Cardiac muscle cell (in vitro differentiated cells and primary cell): ENCODE measurements around the gene DACT1. TPM values are rescaled to one million over a fixed set of nuclear protein-coding genes. Genes with fewer than 3 reads are reported as not detected.

Experiments used
- DNase-seq, 2 donors: peaks; one replicate each; pipeline versions ENCODE4 v3.0.0 to v3.0.0-alpha.2; 2010 to 2017; ENCODE audit warnings: low read depth in 1 of 2, low spot score in 1 of 2
- H3K27ac ChIP-seq: fragments of 200-600 bp; sonication (generic); 2 replicates; pipeline ENCODE4 v1.5.1; 2016
- H3K27me3 ChIP-seq: fragments of 200-600 bp; sonication (generic); 2 replicates; pipeline ENCODE4 v1.6.0; 2016; ENCODE audit warnings: control low read depth
- H3K36me3 ChIP-seq: fragments of 200-600 bp; sonication (generic); 2 replicates; pipeline ENCODE4 v1.5.1; 2016; ENCODE audit warnings: control low read depth
- H3K4me1 ChIP-seq: fragments of 200-600 bp; sonication (generic); 2 replicates; pipeline ENCODE4 v1.8.1; 2017; ENCODE audit warnings: low read depth, mild to moderate bottlenecking, mixed run types
- H3K4me3 ChIP-seq: fragments of 200-600 bp; sonication (generic); 2 replicates; pipeline ENCODE4 v1.5.1; 2016; ENCODE audit warnings: mild to moderate bottlenecking
- H3K9me3 ChIP-seq: fragments of 200-600 bp; sonication (generic); 2 replicates; pipeline ENCODE4 v1.5.1; 2017; ENCODE audit warnings: low read depth, mild to moderate bottlenecking, control low read depth
- polyA plus RNA-seq: library from polyadenylated mRNA; unstranded; fragments of >200 nt; fragmentation: Nextera tagmentation; extraction: Ambion mirVana; gene quantifications from 2 replicates; pipeline ENCODE4 v1.2.1, GENCODE V29; 2016
- total RNA-seq: library from RNA; depleted of rRNA; stranded (reverse); fragments of >200 nt; gene quantifications from 2 replicates; pipeline ENCODE4 v1.2.3, GENCODE V29; 2016
- TF ChIP-seq, protein P1 (sequence below): IDR thresholded peaks from 2 replicates; pipeline ENCODE4 v1.5.1; 2012; ENCODE audit warnings: low read depth, mild to moderate bottlenecking, low read length

DACT1 gene
- total and polyA plus RNA-seq, 2 experiments from 2014 or later: 197 to 324 TPM

GRCh38 chr14:58662759-58663158, 25.0 kb downstream of the DACT1 start:
- TF ChIP-seq, protein P1, sequence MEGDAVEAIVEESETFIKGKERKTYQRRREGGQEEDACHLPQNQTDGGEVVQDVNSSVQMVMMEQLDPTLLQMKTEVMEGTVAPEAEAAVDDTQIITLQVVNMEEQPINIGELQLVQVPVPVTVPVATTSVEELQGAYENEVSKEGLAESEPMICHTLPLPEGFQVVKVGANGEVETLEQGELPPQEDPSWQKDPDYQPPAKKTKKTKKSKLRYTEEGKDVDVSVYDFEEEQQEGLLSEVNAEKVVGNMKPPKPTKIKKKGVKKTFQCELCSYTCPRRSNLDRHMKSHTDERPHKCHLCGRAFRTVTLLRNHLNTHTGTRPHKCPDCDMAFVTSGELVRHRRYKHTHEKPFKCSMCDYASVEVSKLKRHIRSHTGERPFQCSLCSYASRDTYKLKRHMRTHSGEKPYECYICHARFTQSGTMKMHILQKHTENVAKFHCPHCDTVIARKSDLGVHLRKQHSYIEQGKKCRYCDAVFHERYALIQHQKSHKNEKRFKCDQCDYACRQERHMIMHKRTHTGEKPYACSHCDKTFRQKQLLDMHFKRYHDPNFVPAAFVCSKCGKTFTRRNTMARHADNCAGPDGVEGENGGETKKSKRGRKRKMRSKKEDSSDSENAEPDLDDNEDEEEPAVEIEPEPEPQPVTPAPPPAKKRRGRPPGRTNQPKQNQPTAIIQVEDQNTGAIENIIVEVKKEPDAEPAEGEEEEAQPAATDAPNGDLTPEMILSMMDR: no peak
- Histone ChIP-seq H3K9me3 (no peaks in the 10 kb centered on the region), H3K27ac (peak overlapping the region; percentile 93), H3K27me3 (no peaks in the 10 kb centered on the region), H3K36me3 (no peaks in the 10 kb centered on the region), H3K4me1 (peaks cover 59% of the 10 kb centered on the region), H3K4me3 (no peak overlapping the region)
- no peak for DNase-seq

GRCh38 chr14:58663494-58664111, 25.8 kb downstream of the DACT1 start:
- peak; percentile 37 to 77 for DNase-seq
- H3K9me3 ChIP-seq: no peaks in the 10 kb centered on the region
- peak overlapping the region; percentile 93 for H3K27ac ChIP-seq
- H3K36me3 ChIP-seq: no peaks in the 10 kb centered on the region
- peaks cover 66% of the 10 kb centered on the region for H3K4me1 ChIP-seq
- no peak overlapping the region for H3K4me3 ChIP-seq
- no peaks in the 10 kb centered on the region for H3K27me3 ChIP-seq
- TF ChIP-seq, protein P1: no peak

DNA sequence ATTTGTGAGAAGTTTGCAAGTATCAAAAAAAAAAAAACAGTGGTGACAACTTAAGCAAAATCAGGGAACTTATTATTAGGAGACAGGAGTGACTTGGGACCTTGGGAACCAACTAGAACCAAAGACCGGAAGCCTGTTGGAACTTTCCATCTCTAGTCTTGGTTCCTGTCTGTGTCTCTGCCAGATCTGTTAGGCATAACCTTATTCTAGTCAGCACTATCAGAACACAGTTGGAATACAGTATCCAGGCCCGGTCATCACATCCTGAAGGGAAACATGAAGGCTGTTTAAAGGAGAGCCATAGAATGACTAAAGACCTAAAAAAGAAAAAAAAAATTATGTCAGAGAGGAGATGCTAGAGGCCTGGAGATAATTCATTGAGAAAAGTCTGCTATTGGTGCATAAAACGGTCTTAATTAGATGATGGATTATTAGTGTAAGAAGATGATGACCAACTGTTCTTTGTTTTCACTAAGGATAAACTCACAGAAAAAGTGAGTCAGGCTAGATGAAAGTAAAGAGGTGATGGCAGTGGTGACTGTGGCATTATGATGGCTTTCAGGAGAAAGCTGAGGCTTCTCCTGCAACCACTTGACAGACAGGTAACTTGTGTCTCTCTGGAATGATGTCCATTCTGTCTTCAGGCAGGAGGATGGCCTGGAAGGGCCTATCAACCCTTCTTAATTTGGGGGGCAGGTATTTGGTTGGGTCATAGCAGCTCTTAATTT, 28.2 kb downstream of the DACT1 start:
- H3K4me1 ChIP-seq: peaks cover 84% of the 10 kb centered on the region
- TF ChIP-seq, protein P1: no peak
- H3K9me3 ChIP-seq: no peaks in the 10 kb centered on the region
- peak in 1 of 2 donors; percentile 6 for DNase-seq
- no peaks in the 10 kb centered on the region for H3K27me3 ChIP-seq
- H3K27ac ChIP-seq: peak overlapping the region; percentile 97
- H3K36me3 ChIP-seq: no peaks in the 10 kb centered on the region
- H3K4me3 ChIP-seq: no peak overlapping the region

GRCh38 chr14:58666737-58667136, 29.0 kb downstream of the DACT1 start:
- Histone ChIP-seq H3K4me3 (no peak overlapping the region), H3K9me3 (no peaks in the 10 kb centered on the region), H3K27me3 (no peaks in the 10 kb centered on the region), H3K27ac (peak overlapping the region; percentile 97), H3K4me1 (peaks cover 90% of the 10 kb centered on the region), H3K36me3 (no peaks in the 10 kb centered on the region)
- TF ChIP-seq, protein P1: no peak
- no peak for DNase-seq

GRCh38 chr14:58667900-58668299, 30.1 kb downstream of the DACT1 start:
- Histone ChIP-seq H3K27ac (peak overlapping the region; percentile 97), H3K9me3 (no peaks in the 10 kb centered on the region), H3K4me3 (no peak overlapping the region), H3K36me3 (no peaks in the 10 kb centered on the region), H3K4me1 (peaks cover 79% of the 10 kb centered on the region), H3K27me3 (no peaks in the 10 kb centered on the region)
- no peak for DNase-seq
- TF ChIP-seq, protein P1: no peak
